Inflammatory macrophage (primary cell): ENCODE results near the gene ATP6AP2.
A peak's percentile ranks its signal among the peaks of the same experiment; 100 is the strongest.
"Not testable (repeated sequence)": the region's sequence is repeated elsewhere in the genome, so short reads cannot be mapped to it uniquely, and the experiment has no call there.

Experiments
- DNase-seq, 2 donors: peaks; one replicate each; pipeline ENCODE4 v3.0.0-alpha.2; 2020 to 2022
- total RNA-seq, 18 experiments: gene quantifications; one replicate each; lab custom pipeline; 2026; ENCODE audit warnings: mixed read lengths in 6 of 18, inconsistent platforms in 2 of 18; lab: John Stamatoyannopoulos, UW

The ATP6AP2 gene
- 331 to 867 (median 544) reads per million in 18 experiments for total RNA-seq

- peak; percentile 94 to 97 for DNase-seq
Measured at GRCh38 chrX:40580537-40581335, at the start of gene ATP6AP2. TSS of gene ATP6AP2 (plus strand) at chrX:40580970. CDS start at chrX:40581066, 96 bp downstream.

- no peak for DNase-seq
Measured at GRCh38 chrX:40531056-40531826, 49.5 kb upstream of the ATP6AP2 start.

GRCh38 chrX:40537310-40537709 lies 43.5 kb upstream of the ATP6AP2 start:
- no peak for DNase-seq

GRCh38 chrX:40538406-40538805 lies 42.4 kb upstream of the ATP6AP2 start:
- DNase-seq = no peak

GRCh38 chrX:40539214-40540142 lies 41.3 kb upstream of the ATP6AP2 start:
- DNase-seq = peak; percentile 88 to 93

- no peak for DNase-seq
Measured at GRCh38 chrX:40542208-40542607, 38.6 kb upstream of the ATP6AP2 start.

GRCh38 chrX:40542972-40543371 lies 37.8 kb upstream of the ATP6AP2 start:
- no peak for DNase-seq

- DNase-seq = peak; percentile 40 to 41
Measured at GRCh38 chrX:40543661-40544328, 37.0 kb upstream of the ATP6AP2 start.

GRCh38 chrX:40544343-40545266 lies 36.2 kb upstream of the ATP6AP2 start:
- peak in 1 of 2 donors; percentile 40 for DNase-seq

- DNase-seq = no peak
Measured at GRCh38 chrX:40546870-40547269, 33.9 kb upstream of the ATP6AP2 start.

GRCh38 chrX:40550066-40550465 lies 30.7 kb upstream of the ATP6AP2 start:
- no peak for DNase-seq

- DNase-seq = peak; percentile 8 to 31
Measured at GRCh38 chrX:40552768-40553167, 28.0 kb upstream of the ATP6AP2 start.

- no peak for DNase-seq
Measured at GRCh38 chrX:40558590-40558989, 22.2 kb upstream of the ATP6AP2 start.

GRCh38 chrX:40563784-40564183 lies 17.0 kb upstream of the ATP6AP2 start:
- no peak for DNase-seq

- DNase-seq = no peak
Measured at GRCh38 chrX:40564447-40564846, 16.3 kb upstream of the ATP6AP2 start.

GRCh38 chrX:40570346-40571093 lies 10.2 kb upstream of the ATP6AP2 start:
- peak; percentile 78 to 87 for DNase-seq

GRCh38 chrX:40571164-40571563 lies 9.6 kb upstream of the ATP6AP2 start:
- peak; percentile 56 to 60 for DNase-seq

GRCh38 chrX:40571600-40571999 lies 9.2 kb upstream of the ATP6AP2 start:
- DNase-seq = no peak

GRCh38 chrX:40573763-40574162 lies 7.0 kb upstream of the ATP6AP2 start:
- DNase-seq = peak; percentile 22 to 27

GRCh38 chrX:40575411-40575810 lies 5.4 kb upstream of the ATP6AP2 start:
- DNase-seq = not testable (repeated sequence)
